Mesendoderm (in vitro differentiated cells): Measurements from ENCODE around the gene SCFD2.

ENCODE experiments used
- DNase-seq: peaks from one replicate; pipeline ENCODE4 v3.0.0; 2013
- H2AK5ac ChIP-seq: 2 replicates; pipeline ENCODE4 v1.6.1; 2013; ENCODE audit warnings: low read length, inconsistent platforms
- H2BK120ac ChIP-seq: 2 replicates; pipeline ENCODE4 v1.6.1; 2013; ENCODE audit warnings: low read depth, mild to moderate bottlenecking, low read length, moderate library complexity, mixed read lengths
- H2BK15ac ChIP-seq: replicated peaks from 2 replicates; pipeline ENCODE4 v1.6.1; 2013; ENCODE audit warnings: low read depth, mild to moderate bottlenecking, moderate library complexity
- H2BK5ac ChIP-seq: 2 replicates; pipeline ENCODE4 v1.6.1; 2013; ENCODE audit warnings: low read length, inconsistent platforms
- H3K18ac ChIP-seq: 2 replicates; pipeline ENCODE4 v1.6.1; 2013; ENCODE audit warnings: mild to moderate bottlenecking, low read length, mixed read lengths
- H3K23ac ChIP-seq: one replicate; pipeline ENCODE4 v1.6.1; 2013; ENCODE audit warnings: low read length
- H3K27ac ChIP-seq: 2 replicates; pipeline ENCODE4 v1.5.1; 2013; ENCODE audit warnings: low read depth, mild to moderate bottlenecking, inconsistent platforms, low read length, moderate library complexity
- H3K27me3 ChIP-seq: 2 replicates; pipeline ENCODE4 v1.6.1; 2013; ENCODE audit warnings: low read length, control low read depth, mild to moderate bottlenecking, inconsistent platforms; ENCODE audit not compliant: insufficient read depth, poor library complexity
- H3K36me3 ChIP-seq: 2 replicates; pipeline ENCODE4 v1.6.1; 2013; ENCODE audit warnings: low read length, inconsistent platforms; ENCODE audit not compliant: control insufficient read depth, insufficient read depth
- H3K4ac ChIP-seq: one replicate; pipeline ENCODE4 v1.6.1; 2013; ENCODE audit warnings: low read depth, mild to moderate bottlenecking, low read length, moderate library complexity
- H3K4me1 ChIP-seq: 2 replicates; pipeline ENCODE4 v1.6.1; 2013; ENCODE audit warnings: low read depth, low read length, inconsistent platforms; ENCODE audit not compliant: control insufficient read depth
- H3K4me2 ChIP-seq: 2 replicates; pipeline ENCODE4 v1.6.1; 2013; ENCODE audit warnings: low read length
- H3K4me3 ChIP-seq: 2 replicates; pipeline ENCODE4 v1.5.1; 2013; ENCODE audit warnings: mild to moderate bottlenecking, low read length
- H3K56ac ChIP-seq: one replicate; pipeline ENCODE4 v1.6.1; 2013; ENCODE audit warnings: low read length
- H3K79me1 ChIP-seq: 2 replicates; pipeline ENCODE4 v1.6.1; 2013; ENCODE audit warnings: low read length, inconsistent platforms
- H3K79me2 ChIP-seq: 2 replicates; pipeline ENCODE4 v1.6.1; 2013; ENCODE audit warnings: mild to moderate bottlenecking, low read length; ENCODE audit not compliant: control insufficient read depth, insufficient read depth
- H3K9ac ChIP-seq: 2 replicates; pipeline ENCODE4 v1.6.1; 2013; ENCODE audit warnings: low read length, inconsistent platforms
- H4K5ac ChIP-seq: one replicate; pipeline ENCODE4 v1.6.1; 2013; ENCODE audit warnings: low read length
- H4K8ac ChIP-seq: one replicate; pipeline ENCODE4 v1.6.1; 2013; ENCODE audit warnings: low read depth, mild to moderate bottlenecking, control low read depth, low read length, moderate library complexity
- WGBS: extraction: QIAGEN DNeasy Blood & Tissue Kit; methylation state at CpG from one replicate; pipeline ENCODE4 v1.1.7; 2013; ENCODE audit warnings: low lambda C conversion rate, missing lambda C conversion rate; ENCODE audit not compliant: insufficient coverage; ENCODE audit errors: extremely low coverage; 5-methylcytosine and 5-hydroxymethylcytosine counted together

Gene SCFD2

GRCh38 chr4:53043891-53044650 is 321.8 kb downstream of the SCFD2 start:
- DNase-seq: no peak
- no peak overlapping the region for H2AK5ac ChIP-seq
- no peak overlapping the region for H3K9ac ChIP-seq
- no peak overlapping the region for H3K18ac ChIP-seq
- H3K79me1 ChIP-seq: no peaks in the 10 kb centered on the region
- H3K4ac ChIP-seq: peak overlapping the region; percentile 36
- WGBS: no CpG with 5 or more reads among the region's 4 CpGs
- H3K79me2 ChIP-seq: no peaks in the 10 kb centered on the region
- H3K27me3 ChIP-seq: no peaks in the 10 kb centered on the region
- H3K27ac ChIP-seq: no peak overlapping the region
- no peak overlapping the region for H3K4me2 ChIP-seq
- H3K4me3 ChIP-seq: no peak overlapping the region
- no peaks in the 10 kb centered on the region for H3K4me1 ChIP-seq
- no peak overlapping the region for H2BK120ac ChIP-seq
- no peaks in the 10 kb centered on the region for H3K36me3 ChIP-seq
- no peak overlapping the region for H4K8ac ChIP-seq
- H3K23ac ChIP-seq: no peak overlapping the region
- H2BK5ac ChIP-seq: no peak overlapping the region
- no peak overlapping the region for H2BK15ac ChIP-seq
- H3K56ac ChIP-seq: no peak overlapping the region
- H4K5ac ChIP-seq: no peak overlapping the region

- no peak overlapping the region for H3K23ac ChIP-seq
- H3K27me3 ChIP-seq: no peaks in the 10 kb centered on the region
- no peaks in the 10 kb centered on the region for H3K36me3 ChIP-seq
- no peak overlapping the region for H3K4ac ChIP-seq
- no peaks in the 10 kb centered on the region for H3K79me2 ChIP-seq
- no peak overlapping the region for H2BK15ac ChIP-seq
- no peak overlapping the region for H3K27ac ChIP-seq
- H3K18ac ChIP-seq: no peak overlapping the region
- H3K4me3 ChIP-seq: no peak overlapping the region
- H4K8ac ChIP-seq: no peak overlapping the region
- no peak overlapping the region for H2AK5ac ChIP-seq
- no peak overlapping the region for H2BK120ac ChIP-seq
- no peaks in the 10 kb centered on the region for H3K79me1 ChIP-seq
- no peak overlapping the region for H2BK5ac ChIP-seq
- no CpG with 5 or more reads among the region's 3 CpGs for WGBS
- H3K56ac ChIP-seq: no peak overlapping the region
- H3K4me1 ChIP-seq: no peaks in the 10 kb centered on the region
- H4K5ac ChIP-seq: no peak overlapping the region
- H3K4me2 ChIP-seq: no peak overlapping the region
- H3K9ac ChIP-seq: no peak overlapping the region
- no peak for DNase-seq
Measured at GRCh38 chr4:53043055-53043454, 322.8 kb downstream of the SCFD2 start.

GRCh38 chr4:53040851-53041250 is 325.0 kb downstream of the SCFD2 start:
- no peaks in the 10 kb centered on the region for H3K4me1 ChIP-seq
- no peak overlapping the region for H3K27ac ChIP-seq
- H3K79me2 ChIP-seq: no peaks in the 10 kb centered on the region
- no peak overlapping the region for H3K23ac ChIP-seq
- no peak overlapping the region for H2AK5ac ChIP-seq
- H3K9ac ChIP-seq: no peak overlapping the region
- DNase-seq: no peak
- no peak overlapping the region for H3K18ac ChIP-seq
- no CpG with 5 or more reads among the region's 2 CpGs for WGBS
- H2BK120ac ChIP-seq: no peak overlapping the region
- H4K5ac ChIP-seq: no peak overlapping the region
- no peaks in the 10 kb centered on the region for H3K79me1 ChIP-seq
- H3K4me3 ChIP-seq: no peak overlapping the region
- no peak overlapping the region for H3K4me2 ChIP-seq
- no peaks in the 10 kb centered on the region for H3K27me3 ChIP-seq
- no peak overlapping the region for H2BK15ac ChIP-seq
- H4K8ac ChIP-seq: no peak overlapping the region
- H3K4ac ChIP-seq: no peak overlapping the region
- H3K36me3 ChIP-seq: no peaks in the 10 kb centered on the region
- no peak overlapping the region for H3K56ac ChIP-seq
- H2BK5ac ChIP-seq: no peak overlapping the region

- no peak overlapping the region for H3K18ac ChIP-seq
- no peak overlapping the region for H3K23ac ChIP-seq
- no peak overlapping the region for H3K27ac ChIP-seq
- H4K8ac ChIP-seq: no peak overlapping the region
- H2BK15ac ChIP-seq: no peak overlapping the region
- H3K4me1 ChIP-seq: no peaks in the 10 kb centered on the region
- H3K4ac ChIP-seq: no peak overlapping the region
- H4K5ac ChIP-seq: no peak overlapping the region
- no peaks in the 10 kb centered on the region for H3K27me3 ChIP-seq
- no peak overlapping the region for H3K56ac ChIP-seq
- H3K4me3 ChIP-seq: no peak overlapping the region
- DNase-seq: no peak
- no peak overlapping the region for H3K9ac ChIP-seq
- H3K4me2 ChIP-seq: no peak overlapping the region
- no peaks in the 10 kb centered on the region for H3K36me3 ChIP-seq
- no peaks in the 10 kb centered on the region for H3K79me1 ChIP-seq
- no peak overlapping the region for H2BK120ac ChIP-seq
- no CpG with 5 or more reads among the region's 2 CpGs for WGBS
- no peak overlapping the region for H2AK5ac ChIP-seq
- no peaks in the 10 kb centered on the region for H3K79me2 ChIP-seq
- no peak overlapping the region for H2BK5ac ChIP-seq
Measured at GRCh38 chr4:53040459-53040815, 325.4 kb downstream of the SCFD2 start.

- no peak overlapping the region for H2BK120ac ChIP-seq
- no peak for DNase-seq
Measured at GRCh38 chr4:53039741-53040458, 326.0 kb downstream of the SCFD2 start.

More at GRCh38 chr4:53039741-53040458, 326.0 kb downstream of the SCFD2 start:
- Histone ChIP-seq H3K9ac (no peak overlapping the region), H3K4me3 (no peak overlapping the region), H2AK5ac (no peak overlapping the region), H3K27me3 (no peaks in the 10 kb centered on the region), H3K36me3 (no peaks in the 10 kb centered on the region), H2BK5ac (no peak overlapping the region), H3K27ac (no peak overlapping the region), H3K18ac (no peak overlapping the region), H4K8ac (no peak overlapping the region), H3K4me1 (no peaks in the 10 kb centered on the region), H3K79me1 (no peaks in the 10 kb centered on the region), H3K56ac (no peak overlapping the region), H2BK15ac (no peak overlapping the region), H4K5ac (no peak overlapping the region), H3K23ac (no peak overlapping the region), H3K79me2 (no peaks in the 10 kb centered on the region), H3K4ac (no peak overlapping the region), H3K4me2 (no peak overlapping the region)
- no CpG with 5 or more reads among the region's 4 CpGs for WGBS
